Hepatic stellate cell (primary cell): ENCODE measurements around the gene SIAE.

Experiments
- DNase-seq: peaks from one replicate; pipeline ENCODE4 v3.0.0; 2011; ENCODE audit warnings: low spot score

The SIAE gene

GRCh38 chr11:124673333-124674167 is at the start of gene SIAE, which contains the start of gene SPA17:
Gene SIAE (minus strand): TSS chr11:124673739. CDS start chr11:124673708, 31 bp downstream.
Gene SPA17 (plus strand): TSS chr11:124673904. CDS start chr11:124675265, 1,361 bp downstream.
- DNase-seq, result peak; percentile 95

GRCh38 chr11:124722176-124722575 is 48.6 kb upstream of the SIAE start:
- DNase-seq, result no peak

- DNase-seq, result no peak
These were observed 46.0 kb upstream of the SIAE start for GRCh38 chr11:124719534-124719933.

GRCh38 chr11:124718801-124719200 is 45.3 kb upstream of the SIAE start:
- no peak for DNase-seq

- peak; percentile 53 for DNase-seq
These were observed 44.5 kb upstream of the SIAE start for GRCh38 chr11:124717786-124718651.

GRCh38 chr11:124717421-124717785 is 43.9 kb upstream of the SIAE start:
- peak; percentile 51 for DNase-seq

GRCh38 chr11:124716591-124716990 is 43.1 kb upstream of the SIAE start:
- DNase-seq, result no peak

- no peak for DNase-seq
These were observed 38.9 kb upstream of the SIAE start for GRCh38 chr11:124712392-124712791.

GRCh38 chr11:124707829-124708228 is 34.3 kb upstream of the SIAE start:
- DNase-seq, result no peak

- no peak for DNase-seq
These were observed 26.5 kb upstream of the SIAE start for GRCh38 chr11:124700028-124700427.

GRCh38 chr11:124699547-124699946 is 26.0 kb upstream of the SIAE start:
- no peak for DNase-seq

GRCh38 chr11:124693142-124693541 is 19.6 kb upstream of the SIAE start:
- no peak for DNase-seq

- DNase-seq, result no peak
These were observed 8.9 kb upstream of the SIAE start for GRCh38 chr11:124682443-124682842.

GRCh38 chr11:124681421-124681820 is 7.9 kb upstream of the SIAE start:
- DNase-seq, result no peak

- no peak for DNase-seq
These were observed 4.9 kb upstream of the SIAE start for GRCh38 chr11:124678416-124678815.

- peak; percentile 65 for DNase-seq
These were observed 2.8 kb upstream of the SIAE start for GRCh38 chr11:124676386-124676785.

GRCh38 chr11:124674571-124674970 is 1.0 kb upstream of the SIAE start:
- DNase-seq, result no peak

- no peak for DNase-seq
These were observed 604 bp upstream of the SIAE start for GRCh38 chr11:124674168-124674517.

- DNase-seq, result no peak
These were observed 863 bp downstream of the SIAE start for GRCh38 chr11:124672536-124673215.

- DNase-seq, result no peak
These were observed 2.8 kb downstream of the SIAE start for GRCh38 chr11:124670732-124671131.

GRCh38 chr11:124669193-124669592 is 4.3 kb downstream of the SIAE start:
- peak; percentile 64 for DNase-seq

GRCh38 chr11:124667601-124668000 is 5.9 kb downstream of the SIAE start:
- no peak for DNase-seq

- no peak for DNase-seq
These were observed 9.7 kb downstream of the SIAE start for GRCh38 chr11:124663861-124664260.
